ENCODE data around the gene LRPPRC. TPM values are rescaled to one million over a fixed set of nuclear protein-coding genes. Genes with fewer than 3 reads are reported as not detected.

LRPPRC gene
- total RNA-seq, 6 experiments from 2014 or later: 39.6 to 53.8 (median 45.5) TPM

GRCh38 chr2:43989545-43989944 is 6.2 kb downstream of the LRPPRC start:
- Histone ChIP-seq H3K27me3 (no peaks in the 10 kb centered on the region), H3K27ac (no peak overlapping the region), H3K36me3 (no peaks in the 10 kb centered on the region), H3K4me1 (peaks cover 0 to 4% (median 0%) of the 10 kb centered on the region in 4 donors), H3K4me3 (no peak overlapping the region), H3K9me3 (no peaks in the 10 kb centered on the region)
- intact Hi-C loops (cut with DNase I): no loop called here
- DNase-seq (no peak), ATAC-seq (no peak)
- 81% methylated on average over 4 of the region's 4 CpGs for WGBS (ENCODE audit: insufficient coverage, low coverage, low lambda C conversion rate, missing lambda C conversion rate)
- TF ChIP-seq POLR2A (IDR thresholded peaks at IDR 0.05) (no peak), CTCF (IDR thresholded peaks at IDR 0.05) (no peak)

DNA sequence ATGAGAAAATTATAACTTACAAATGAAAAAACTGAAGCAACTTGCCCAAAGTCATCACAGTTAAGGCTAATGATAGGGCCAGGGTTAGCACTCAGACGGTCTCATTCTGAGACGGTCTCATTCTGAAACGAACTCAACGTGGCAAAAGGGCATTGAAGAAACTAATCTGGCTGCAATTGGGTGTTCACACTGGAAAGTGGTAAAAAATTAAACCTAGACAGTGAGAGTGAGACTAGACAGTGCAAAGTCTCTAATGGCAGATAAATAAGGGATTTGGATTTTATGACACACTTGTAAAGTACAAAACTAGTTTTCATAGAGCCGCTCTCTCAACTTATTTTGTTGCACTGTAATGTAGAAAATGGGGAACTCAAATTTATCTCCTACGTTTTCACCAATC is 9.2 kb downstream of the LRPPRC start:
- ATAC-seq (peak in 2 of 4 donors; percentile 28 to 57), DNase-seq (no peak)
- intact Hi-C loops (cut with DNase I): no loop called here
- H3K27ac ChIP-seq: no peak overlapping the region
- TF ChIP-seq CTCF (IDR thresholded peaks at IDR 0.05) (no peak), POLR2A (IDR thresholded peaks at IDR 0.05) (no peak)
- H3K9me3 ChIP-seq: no peaks in the 10 kb centered on the region
- no peaks in the 10 kb centered on the region for H3K27me3 ChIP-seq
- 45% methylated on average over 6 of the region's 6 CpGs for WGBS (ENCODE audit: insufficient coverage, low coverage, low lambda C conversion rate, missing lambda C conversion rate)
- peaks cover 0 to 5% (median 2%) of the 10 kb centered on the region in 4 donors for H3K36me3 ChIP-seq
- no peaks in the 10 kb centered on the region for H3K4me1 ChIP-seq
- H3K4me3 ChIP-seq: no peak overlapping the region

- no peaks in the 10 kb centered on the region for H3K4me1 ChIP-seq
- H3K4me3 ChIP-seq: no peak overlapping the region
- WGBS (ENCODE audit: insufficient coverage, low coverage, low lambda C conversion rate, missing lambda C conversion rate): 95% methylated on average over 3 of the region's 3 CpGs
- TF ChIP-seq CTCF (IDR thresholded peaks at IDR 0.05) (no peak), POLR2A (IDR thresholded peaks at IDR 0.05) (no peak)
- no peak for DNase-seq
- intact Hi-C loops (cut with DNase I): no loop called here
- H3K27ac ChIP-seq: no peak overlapping the region
- H3K36me3 ChIP-seq: peaks cover 0 to 10% (median 2%) of the 10 kb centered on the region in 4 donors
- no peaks in the 10 kb centered on the region for H3K27me3 ChIP-seq
- H3K9me3 ChIP-seq: no peaks in the 10 kb centered on the region
- ATAC-seq: no peak
Observed at GRCh38 chr2:43985359-43985758, 10.4 kb downstream of the LRPPRC start.

- no peaks in the 10 kb centered on the region for H3K27me3 ChIP-seq
- no peak overlapping the region for H3K4me3 ChIP-seq
- H3K9me3 ChIP-seq: no peaks in the 10 kb centered on the region
- no peak for DNase-seq
- no peaks in the 10 kb centered on the region for H3K4me1 ChIP-seq
- H3K27ac ChIP-seq: no peak overlapping the region
- peaks cover 0 to 13% (median 2%) of the 10 kb centered on the region in 4 donors for H3K36me3 ChIP-seq
- 94% methylated on average over 2 of the region's 2 CpGs for WGBS (ENCODE audit: insufficient coverage, low coverage, low lambda C conversion rate, missing lambda C conversion rate)
- intact Hi-C loops (cut with DNase I): no loop called here
- TF ChIP-seq CTCF (IDR thresholded peaks at IDR 0.05): no peak
- TF ChIP-seq POLR2A (IDR thresholded peaks at IDR 0.05): no peak
- ATAC-seq: no peak
Observed at GRCh38 chr2:43984533-43984932, 11.3 kb downstream of the LRPPRC start.

DNA sequence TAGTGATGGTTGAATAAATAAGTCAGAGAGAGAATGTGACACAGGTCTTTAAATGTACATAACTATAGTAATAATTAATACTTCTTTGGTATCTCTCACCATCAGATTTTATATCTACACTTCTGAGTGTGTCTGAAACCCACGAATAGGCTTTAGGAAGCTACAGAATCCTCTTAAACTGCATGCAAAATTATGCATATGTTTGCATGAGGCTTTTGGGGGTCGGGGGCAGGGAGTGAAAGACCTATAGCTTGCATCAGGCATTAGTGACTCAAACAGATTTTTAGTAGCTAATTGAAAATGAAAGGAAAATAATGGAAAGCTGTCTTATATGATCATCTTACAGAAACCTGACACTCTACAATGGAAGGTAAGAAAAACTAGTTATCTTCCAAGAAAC is 14.9 kb downstream of the LRPPRC start:
- Histone ChIP-seq H3K4me3 (no peak overlapping the region), H3K36me3 (peaks cover 0 to 45% (median 2%) of the 10 kb centered on the region in 4 donors), H3K9me3 (no peaks in the 10 kb centered on the region), H3K27me3 (no peaks in the 10 kb centered on the region), H3K4me1 (no peaks in the 10 kb centered on the region), H3K27ac (no peak overlapping the region)
- TF ChIP-seq CTCF (IDR thresholded peaks at IDR 0.05) (no peak), POLR2A (IDR thresholded peaks at IDR 0.05) (no peak)
- WGBS (ENCODE audit: insufficient coverage, low coverage, low lambda C conversion rate, missing lambda C conversion rate): 83% methylated on average over 2 of the region's 2 CpGs
- DNase-seq (no peak), ATAC-seq (no peak)
- intact Hi-C loops (cut with DNase I): no loop called here

Data from right lobe of liver (tissue), 6 donors.